K562 (cell line): ENCODE data around the gene KIT. TPM values are rescaled to one million over a fixed set of nuclear protein-coding genes. Genes with fewer than 3 reads are reported as not detected.

ENCODE experiments used
- ATAC-seq: fragments of 200-7000 bp; cut with Tn5 transposase; 3 replicates; pipeline ENCODE4 v1.9.1; 2020; ENCODE audit warnings: moderate library complexity
- BruUV-seq: library from RNA; stranded (reverse); fragments of 400-500 nt; replicated peaks from 2 replicates; lab custom pipeline; 2021; lab: Mats Ljungman, UMichigan
- CTCF ChIA-PET: fragments of 300-600 bp; formaldehyde crosslinking; extraction: SDS; loops from one replicate; lab custom pipeline; 2021; ENCODE audit warnings: low intra/inter-chr PET ratio; lab: Yijun Ruan, JAX
- POLR2A ChIA-PET: fragments of 300-600, 350-650 bp; sonication (Branson Sonifier 250); formaldehyde crosslinking; extraction: SDS; loops from one replicate; lab custom pipeline; 2021; ENCODE audit warnings: antibody characterized with exemption, inconsistent platforms; lab: Yijun Ruan, JAX
- DNase-seq, 4 experiments: peaks; one replicate each; pipeline versions ENCODE4 v3.0.0 to v3.0.0-alpha.2; 2011 to 2018; ENCODE audit warnings: low spot score in 3 of 4, mixed read lengths in 3 of 4; ENCODE audit errors: extremely low read depth in 1 of 4
- FAIRE-seq: peaks from 2 replicates; lab custom pipeline; 2011; peaks lifted over from hg19 to GRCh38; lab: Jason Lieb, UNC
- H2AFZ ChIP-seq: 2 replicates; pipeline ENCODE4 v1.6.0; 2011; ENCODE audit warnings: low read depth, low read length, control low read depth, inconsistent platforms
- H3K27ac ChIP-seq: fragments of 200-600 bp; 3 replicates; pipeline ENCODE4 v1.8.0; 2011; ENCODE audit warnings: low read depth, mild to moderate bottlenecking, control low read depth, inconsistent platforms, low read length, moderate library complexity, mixed read lengths; ENCODE audit errors: extremely low read depth
- H3K27me3 ChIP-seq, 2 experiments: fragments of 300-600 bp in 1 of 2; 2 replicates in 1 of 2; 3 replicates in 1 of 2; pipeline versions ENCODE4 v1.6.0 to v1.8.0; 2011; ENCODE audit warnings: inconsistent platforms in 2 of 2, low read length in 2 of 2, mild to moderate bottlenecking in 1 of 2, mixed read lengths in 1 of 2, moderate library complexity in 1 of 2; ENCODE audit not compliant: control insufficient read depth in 2 of 2, insufficient read depth in 2 of 2
- H3K36me3 ChIP-seq: fragments of 300-600 bp; 3 replicates; pipeline ENCODE4 v1.8.0; 2011; ENCODE audit warnings: mild to moderate bottlenecking, low read length, inconsistent platforms; ENCODE audit not compliant: control insufficient read depth, insufficient read depth
- H3K4me1 ChIP-seq, 2 experiments: fragments of 200-600 bp in 1 of 2; replicated peaks in 1 of 2; 2 replicates in 1 of 2; 3 replicates in 1 of 2; pipeline versions ENCODE4 v1.5.1 to v1.8.0; 2011; ENCODE audit warnings: inconsistent platforms in 2 of 2, low read length in 2 of 2, mild to moderate bottlenecking in 1 of 2, mixed read lengths in 1 of 2, moderate library complexity in 1 of 2; ENCODE audit not compliant: control insufficient read depth in 2 of 2, insufficient read depth in 2 of 2
- H3K4me2 ChIP-seq: 2 replicates; pipeline ENCODE4 v1.6.1; 2011; ENCODE audit warnings: low read length, control low read depth, inconsistent platforms, mixed read lengths; ENCODE audit not compliant: insufficient read depth
- H3K4me3 ChIP-seq: fragments of 200-600 bp; sonication (generic), shearing (Covaris generic); 2 replicates; pipeline ENCODE4 v1.5.1; 2016; ENCODE audit warnings: control low read depth, inconsistent platforms
- H3K79me2 ChIP-seq: fragments of 200-600 bp; 3 replicates; pipeline ENCODE4 v1.8.0; 2011; ENCODE audit warnings: low read length, inconsistent platforms; ENCODE audit not compliant: control insufficient read depth, insufficient read depth
- H3K9ac ChIP-seq, 2 experiments: 2 replicates each; pipeline versions ENCODE4 v1.6.0 to v1.6.1; 2011; ENCODE audit warnings: low read depth in 2 of 2, low read length in 2 of 2, control low read depth in 1 of 2, inconsistent platforms in 1 of 2, mild to moderate bottlenecking in 1 of 2, mixed read lengths in 1 of 2; ENCODE audit not compliant: insufficient read depth in 1 of 2
- H3K9me1 ChIP-seq: one replicate; pipeline ENCODE4 v1.6.0; 2011; ENCODE audit warnings: inconsistent platforms, mild to moderate bottlenecking, low read length, moderate library complexity; ENCODE audit not compliant: control insufficient read depth, insufficient read depth
- H3K9me3 ChIP-seq: replicated peaks from 2 replicates; pipeline ENCODE4 v1.5.1; 2011; ENCODE audit warnings: low read depth, low read length, inconsistent platforms; ENCODE audit not compliant: control insufficient read depth, insufficient read depth
- H4K20me1 ChIP-seq: replicated peaks from 2 replicates; pipeline ENCODE4 v1.6.1; 2011; ENCODE audit warnings: low read length, inconsistent platforms, mixed read lengths; ENCODE audit not compliant: control insufficient read depth, insufficient read depth
- BCL6 ChIP-seq: fragments of 250-450 bp; sonication (Bioruptor Pico); IDR thresholded peaks from 2 replicates; pipeline ENCODE4 v1.4.0; 2020
- CBX2 ChIP-seq: fragments of 200-600 bp; sonication (generic); IDR thresholded peaks from one replicate; pipeline ENCODE4 v1.6.1; 2012; ENCODE audit warnings: mild to moderate bottlenecking, low read length, inconsistent platforms; ENCODE audit not compliant: insufficient read depth, poor library complexity, severe bottlenecking
- FOSL1 ChIP-seq: fragments of 200-800 bp; sonication (Bioruptor generic); conservative IDR thresholded peaks from 2 replicates; pipeline ENCODE4 v1.6.1; 2016; ENCODE audit warnings: missing genetic modification characterization, missing compliant biosample characterization
- FOXK2 ChIP-seq, 2 experiments: fragments of 450-650 bp; IDR thresholded peaks in 1 of 2; conservative IDR thresholded peaks in 1 of 2; 2 replicates each; pipeline ENCODE4 v1.6.1; 2016; ENCODE audit warnings: low read depth in 2 of 2, mild to moderate bottlenecking in 1 of 2
- HIVEP1 ChIP-seq: fragments of 250-450 bp; sonication (Bioruptor Pico); IDR thresholded peaks from 2 replicates; pipeline ENCODE4 v1.4.0; 2020; ENCODE audit warnings: mild to moderate bottlenecking
- HLTF ChIP-seq: fragments of 450-650 bp; IDR thresholded peaks from 2 replicates; pipeline ENCODE4 v1.6.1; 2016
- HMG20B ChIP-seq: fragments of 250-450 bp; sonication (Bioruptor Pico); IDR thresholded peaks from 2 replicates; pipeline ENCODE4 v1.5.0; 2021; ENCODE audit warnings: mild to moderate bottlenecking
- KAT8 ChIP-seq: fragments of 450-650 bp; IDR thresholded peaks from 2 replicates; pipeline ENCODE4 v1.6.1; 2016; ENCODE audit warnings: low read depth, mild to moderate bottlenecking
- KLF1 ChIP-seq: fragments of 450-650 bp; IDR thresholded peaks from 2 replicates; pipeline ENCODE4 v1.6.1; 2016; ENCODE audit warnings: missing genetic modification characterization, missing compliant biosample characterization
- MEIS2 ChIP-seq: fragments of 450-650 bp; IDR thresholded peaks from 2 replicates; pipeline ENCODE4 v1.6.1; 2014; ENCODE audit warnings: mild to moderate bottlenecking; ENCODE audit not compliant: partially characterized antibody
- NR2C1 ChIP-seq, 2 experiments: fragments of 450-650 bp; IDR thresholded peaks; 2 replicates each; pipeline ENCODE4 v1.6.1; 2017; ENCODE audit warnings: mild to moderate bottlenecking in 2 of 2, antibody characterized with exemption in 1 of 2, inconsistent platforms in 1 of 2, missing compliant biosample characterization in 1 of 2, missing genetic modification characterization in 1 of 2
- NRF1 ChIP-seq, 2 experiments: fragments of 450-650 bp; IDR thresholded peaks in 1 of 2; conservative IDR thresholded peaks in 1 of 2; 2 replicates each; pipeline ENCODE4 v1.6.1; 2014; ENCODE audit warnings: mild to moderate bottlenecking in 2 of 2
- PCBP2 ChIP-seq: fragments of 200-400 bp; formaldehyde crosslinking; IDR thresholded peaks from 2 replicates; pipeline ENCODE4 v1.6.1; 2018; ENCODE audit warnings: low read length, low read depth, mild to moderate bottlenecking, moderate library complexity; ENCODE audit not compliant: poor library complexity, severe bottlenecking
- RNF2 ChIP-seq: sonication (generic); IDR thresholded peaks from 2 replicates; pipeline ENCODE4 v1.6.1; 2016
- SLC30A9 ChIP-seq: fragments of 250-450 bp; sonication (Bioruptor Pico); IDR thresholded peaks from 2 replicates; pipeline ENCODE4 v1.8.0; 2022; ENCODE audit warnings: mild to moderate bottlenecking, moderate library complexity
- TAL1 ChIP-seq: fragments of 450-650 bp; IDR thresholded peaks from 2 replicates; pipeline ENCODE4 v1.6.1; 2016; ENCODE audit warnings: mild to moderate bottlenecking
- ZBTB8A ChIP-seq: fragments of 450-650 bp; IDR thresholded peaks from 2 replicates; pipeline ENCODE4 v1.6.1; 2018; ENCODE audit warnings: mild to moderate bottlenecking, moderate library complexity; ENCODE audit not compliant: partially characterized antibody
- WGBS: fragments of 100-300 bp; shearing (Covaris generic); methylation state at CpG from one replicate; pipeline ENCODE4 v1.1.6; 2016; ENCODE audit warnings: low coverage, mixed read lengths; ENCODE audit not compliant: insufficient coverage; ENCODE audit errors: missing lambda C conversion rate; 5-methylcytosine and 5-hydroxymethylcytosine counted together
- in situ Hi-C: fragments of 300-500 bp; cut with MboI; formaldehyde crosslinking; loops from 4 replicates; pipeline ENCODE4 v1.15.0; 2018; ENCODE audit warnings: inconsistent platforms, mixed read lengths
- intact Hi-C: fragments of 100-400 bp; cut with micrococcal nuclease; formaldehyde crosslinking; loops from 2 replicates; pipeline ENCODE4 v1.14.2; 2022
- polyA plus RNA-seq, 8 experiments: library from polyadenylated mRNA; depleted of rRNA in 4 of 8; stranded (reverse) in 5 of 8; unstranded in 3 of 8; fragments of >200 nt; fragmentation: Nextera tagmentation in 2 of 8; fragmentation: Illumina TruSeq in 1 of 8; extraction: Ambion mirVana in 2 of 8; extraction: Trizol in 1 of 8; gene quantifications; 2 replicates each; pipeline versions ENCODE4 v1.2.1 to v1.2.3, GENCODE V29; 2011 to 2014; ENCODE audit warnings: inconsistent platforms in 1 of 8, missing spikeins in 1 of 8
- total RNA-seq, 7 experiments: library from RNA; depleted of rRNA in 6 of 7; stranded (reverse); fragments of >200 nt in 6 of 7; fragmentation: Illumina TruSeq in 2 of 7; extraction: Trizol in 2 of 7; gene quantifications; 2 replicates each; pipeline versions ENCODE4 v1.2.1 to v1.2.3, GENCODE V29; 2011 to 2021; ENCODE audit warnings: low replicate concordance in 1 of 7
- TF ChIP-seq, protein P1 (sequence below): sonication (generic); formaldehyde crosslinking; IDR thresholded peaks from 2 replicates; pipeline ENCODE4 v1.8.1; 2023; ENCODE audit warnings: mild to moderate bottlenecking, missing genetic modification reagents

KIT gene
- total and polyA plus RNA-seq, 9 of the 15 experiments (the other 6 are each of a cell fraction or from before 2014, with no cell fraction given): 0.27 to 5.6 (median 0.57) TPM

DNA sequence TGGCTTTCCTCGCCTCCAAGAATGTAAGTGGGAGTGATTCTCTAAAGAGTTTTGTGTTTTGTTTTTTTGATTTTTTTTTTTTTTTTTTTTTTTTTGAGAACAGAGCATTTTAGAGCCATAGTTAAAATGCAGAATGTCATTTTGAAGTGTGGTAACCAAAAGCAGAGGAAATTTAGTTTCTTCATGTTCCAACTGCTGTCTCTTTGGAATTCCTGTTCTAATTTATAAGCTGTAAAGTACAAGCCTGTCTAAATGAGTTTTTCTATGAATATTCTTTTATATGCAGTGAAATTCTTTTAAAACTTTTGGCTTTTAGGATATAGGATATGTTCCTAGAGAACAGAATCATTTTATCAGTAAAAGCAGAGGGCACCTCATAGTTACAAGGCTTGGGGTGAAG, 74.2 kb downstream of the KIT start:
- no peak for DNase-seq
- intact Hi-C loops: no loop called here
- H3K9me3 ChIP-seq: no peaks in the 10 kb centered on the region
- no TSS peak for BruUV-seq
- WGBS: 15% methylated on average over 1 of the region's 1 CpG
- ChIA-PET CTCF (no interaction called here), POLR2A (interaction anchor here (0.6 kb wide), 1 partner anchor 49 kb away, joined by 4 read pairs; no protein-coding TSS in a partner anchor)
- no peak for ATAC-seq
- no peaks in the 10 kb centered on the region for H3K4me1 ChIP-seq
- peaks cover 0 to 6% of the 10 kb centered on the region in 2 experiments; a peak in 1 of 5 replicates for H3K27me3 ChIP-seq
- no peaks in the 10 kb centered on the region for H3K9me1 ChIP-seq
- no peaks in the 10 kb centered on the region for H3K36me3 ChIP-seq
- H3K4me3 ChIP-seq: no peak overlapping the region
- no peak overlapping the region for H3K27ac ChIP-seq
- H2AFZ ChIP-seq: no peak overlapping the region
- H3K4me2 ChIP-seq: no peak overlapping the region
- no peaks in the 10 kb centered on the region for H4K20me1 ChIP-seq
- H3K79me2 ChIP-seq: no peaks in the 10 kb centered on the region
- TF ChIP-seq MEIS2 (no peak), HMG20B (CRISPR knock-in tag) (no peak), TAL1 (no peak), FOXK2 (conservative IDR thresholded peaks at IDR 0.05 in 1 of 2, IDR thresholded peaks at IDR 0.05 in 1 of 2; ENCODE audit: low read depth in 2 of 2) (no peak), PCBP2 (no peak), FOSL1 (no peak), KLF1 (tag) (no peak)
- in situ Hi-C loops: no loop called here
- no peak overlapping the region for H3K9ac ChIP-seq
- FAIRE-seq: no peak

DNA sequence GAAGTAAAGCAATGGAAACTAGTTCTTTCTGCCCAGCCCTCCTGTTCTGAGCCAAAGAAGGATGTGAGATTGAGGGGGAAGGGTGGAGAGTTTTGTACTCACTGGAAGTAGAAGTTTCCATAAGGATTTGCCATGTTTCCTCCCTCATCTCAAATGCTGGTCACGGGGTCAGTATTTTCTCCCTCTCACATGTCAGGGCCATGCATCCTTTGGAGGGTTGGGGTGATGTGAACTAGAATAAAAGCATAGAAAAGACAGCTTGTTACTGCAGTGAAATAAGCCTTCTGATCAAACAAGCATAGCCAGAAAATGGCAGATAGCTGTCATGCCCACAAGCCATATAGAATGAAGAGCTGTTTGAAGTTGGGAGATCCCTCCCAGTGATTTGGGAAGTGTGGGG, 79.7 kb downstream of the KIT start:
- H3K4me3 ChIP-seq: no peak overlapping the region
- H3K36me3 ChIP-seq: no peaks in the 10 kb centered on the region
- no peak for DNase-seq
- intact Hi-C loops (no loop called here), in situ Hi-C loops (no loop called here)
- no peak overlapping the region for H3K9ac ChIP-seq
- BruUV-seq: no TSS peak
- ATAC-seq: no peak
- WGBS: 0% methylated on average over 1 of the region's 1 CpG
- peaks cover 0 to 6% of the 10 kb centered on the region in 2 experiments; a peak in 3 of 5 replicates for H3K27me3 ChIP-seq
- no peak for FAIRE-seq
- no peak overlapping the region for H2AFZ ChIP-seq
- no peaks in the 10 kb centered on the region for H4K20me1 ChIP-seq
- H3K79me2 ChIP-seq: no peaks in the 10 kb centered on the region
- no peak overlapping the region for H3K27ac ChIP-seq
- H3K9me3 ChIP-seq: no peaks in the 10 kb centered on the region
- no peaks in the 10 kb centered on the region for H3K9me1 ChIP-seq
- ChIA-PET CTCF (no interaction called here), POLR2A (no interaction called here)
- no peak overlapping the region for H3K4me2 ChIP-seq
- H3K4me1 ChIP-seq: no peaks in the 10 kb centered on the region
- TF ChIP-seq NRF1 (conservative IDR thresholded peaks at IDR 0.05 in 1 of 2, IDR thresholded peaks at IDR 0.05 in 1 of 2) (no peak), HIVEP1 (CRISPR knock-in tag) (no peak), ZBTB8A (no peak), KAT8 (no peak), CBX2 (no peak), SLC30A9 (no peak), NR2C1 (IDR thresholded peaks at IDR 0.05) (no peak), NR2C1 (tag; IDR thresholded peaks at IDR 0.05) (no peak), RNF2 (no peak), BCL6 (CRISPR knock-in tag) (no peak), HLTF (no peak)
- TF ChIP-seq, protein P1, sequence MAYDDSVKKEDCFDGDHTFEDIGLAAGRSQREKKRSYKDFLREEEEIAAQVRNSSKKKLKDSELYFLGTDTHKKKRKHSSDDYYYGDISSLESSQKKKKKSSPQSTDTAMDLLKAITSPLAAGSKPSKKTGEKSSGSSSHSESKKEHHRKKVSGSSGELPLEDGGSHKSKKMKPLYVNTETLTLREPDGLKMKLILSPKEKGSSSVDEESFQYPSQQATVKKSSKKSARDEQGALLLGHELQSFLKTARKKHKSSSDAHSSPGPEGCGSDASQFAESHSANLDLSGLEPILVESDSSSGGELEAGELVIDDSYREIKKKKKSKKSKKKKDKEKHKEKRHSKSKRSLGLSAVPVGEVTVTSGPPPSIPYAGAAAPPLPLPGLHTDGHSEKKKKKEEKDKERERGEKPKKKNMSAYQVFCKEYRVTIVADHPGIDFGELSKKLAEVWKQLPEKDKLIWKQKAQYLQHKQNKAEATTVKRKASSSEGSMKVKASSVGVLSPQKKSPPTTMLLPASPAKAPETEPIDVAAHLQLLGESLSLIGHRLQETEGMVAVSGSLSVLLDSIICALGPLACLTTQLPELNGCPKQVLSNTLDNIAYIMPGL (CRISPR knock-in tag): no peak
